Endothelial cell of umbilical vein (primary cell): ENCODE results near the gene PTTG2. TPM values are rescaled to one million over a fixed set of nuclear protein-coding genes. Genes with fewer than 3 reads are reported as not detected.

Experiments
- BruUV-seq: library from RNA; stranded (reverse); fragments of 400-500 nt; replicated peaks from 2 replicates; lab custom pipeline; 2021; lab: Mats Ljungman, UMichigan
- CTCF ChIA-PET: fragments of 300-600, 350-600 bp; sonication (Branson Sonifier 250); formaldehyde crosslinking; loops from one replicate; lab custom pipeline; 2021; ENCODE audit warnings: antibody characterized with exemption, inconsistent platforms; lab: Charles Lee
- POLR2A ChIA-PET: fragments of 300-600, 350-600 bp; sonication (Branson Sonifier 250); formaldehyde crosslinking; loops from one replicate; lab custom pipeline; 2021; ENCODE audit warnings: antibody characterized with exemption, inconsistent platforms; lab: Charles Lee
- DNase-seq: peaks from one replicate; pipeline ENCODE4 v3.0.0-alpha.2; 2011; ENCODE audit warnings: low read depth, low spot score
- FAIRE-seq: peaks from 2 replicates; lab custom pipeline; 2011; peaks lifted over from hg19 to GRCh38; lab: Jason Lieb, UNC
- H2AFZ ChIP-seq: 2 replicates; pipeline ENCODE4 v1.6.0; 2012; ENCODE audit warnings: low read depth, low read length, control low read depth, inconsistent platforms
- H3K27ac ChIP-seq: 2 replicates; pipeline ENCODE4 v1.5.1; 2011; ENCODE audit warnings: low read depth, mild to moderate bottlenecking, control low read depth, low read length, moderate library complexity; ENCODE audit not compliant: insufficient read depth
- H3K27me3 ChIP-seq, 2 experiments: 2 replicates each; pipeline versions ENCODE4 v1.6.0 to v1.6.1; 2011; ENCODE audit warnings: low read length in 2 of 2, mixed read lengths in 1 of 2; ENCODE audit not compliant: control insufficient read depth in 2 of 2, insufficient read depth in 2 of 2
- H3K36me3 ChIP-seq, 2 experiments: 2 replicates in 1 of 2; 3 replicates in 1 of 2; pipeline ENCODE4 v1.5.1; 2011; ENCODE audit warnings: low read length in 2 of 2, mild to moderate bottlenecking in 1 of 2, moderate library complexity in 1 of 2; ENCODE audit not compliant: control insufficient read depth in 2 of 2, insufficient read depth in 2 of 2; ENCODE audit errors: extremely low read depth in 1 of 2
- H3K4me1 ChIP-seq: 3 replicates; pipeline ENCODE4 v1.5.1; 2011; ENCODE audit warnings: mild to moderate bottlenecking, low read length; ENCODE audit not compliant: control insufficient read depth, insufficient read depth; ENCODE audit errors: extremely low read depth
- H3K4me2 ChIP-seq: 2 replicates; pipeline ENCODE4 v1.6.1; 2011; ENCODE audit warnings: low read length, control low read depth, mixed read lengths; ENCODE audit not compliant: insufficient read depth
- H3K4me3 ChIP-seq, 3 experiments: fragments of 200-600 bp in 1 of 3; sonication (generic), shearing (Covaris generic) in 1 of 3; replicated peaks in 1 of 3; 2 replicates each; pipeline ENCODE4 v1.5.1; 2011 to 2016; ENCODE audit warnings: control low read depth in 3 of 3, low read length in 3 of 3, mild to moderate bottlenecking in 2 of 3, inconsistent platforms in 1 of 3, low read depth in 1 of 3, moderate library complexity in 1 of 3; ENCODE audit not compliant: insufficient read depth in 1 of 3
- H3K79me2 ChIP-seq: 2 replicates; pipeline ENCODE4 v1.6.0; 2012; ENCODE audit warnings: low read length, inconsistent platforms; ENCODE audit not compliant: control insufficient read depth, insufficient read depth
- H3K9ac ChIP-seq: replicated peaks from 2 replicates; pipeline ENCODE3; 2011; ENCODE audit warnings: low read length, control low read depth; ENCODE audit not compliant: insufficient read depth; ENCODE audit errors: extremely low read depth
- H3K9me1 ChIP-seq: replicated peaks from 3 replicates; pipeline ENCODE4 v1.6.0; 2011; ENCODE audit warnings: mild to moderate bottlenecking, low read length; ENCODE audit not compliant: control insufficient read depth, insufficient read depth; ENCODE audit errors: extremely low read depth
- H3K9me3 ChIP-seq: replicated peaks from 2 replicates; pipeline ENCODE4 v1.5.1; 2012; ENCODE audit warnings: low read length, inconsistent platforms; ENCODE audit not compliant: control insufficient read depth, insufficient read depth
- H4K20me1 ChIP-seq: replicated peaks from 2 replicates; pipeline ENCODE3; 2011; ENCODE audit warnings: mild to moderate bottlenecking, low read length; ENCODE audit not compliant: control insufficient read depth, insufficient read depth; ENCODE audit errors: extremely low read depth
- CTCF ChIP-seq, 2 donors: IDR thresholded peaks; 1 replicate in 1 of 2; 2 replicates in 1 of 2; pipeline ENCODE4 v1.5.1; 2011; ENCODE audit warnings: low read length in 2 of 2, mild to moderate bottlenecking in 2 of 2, moderate library complexity in 2 of 2, control low read depth in 1 of 2, inconsistent platforms in 1 of 2, low read depth in 1 of 2; ENCODE audit not compliant: insufficient read depth in 1 of 2; ENCODE audit errors: extremely low read depth in 1 of 2
- EZH2 ChIP-seq: IDR thresholded peaks from 2 replicates; pipeline ENCODE4 v1.6.1; 2012; ENCODE audit warnings: borderline replicate concordance, low read depth, mild to moderate bottlenecking, moderate library complexity, low read length, inconsistent platforms; ENCODE audit not compliant: severe bottlenecking
- FOS ChIP-seq: IDR thresholded peaks from 2 replicates; pipeline ENCODE4 v1.6.1; 2011; ENCODE audit warnings: mild to moderate bottlenecking, low read length, moderate library complexity, borderline replicate concordance; ENCODE audit not compliant: insufficient read depth
- GATA2 ChIP-seq: IDR thresholded peaks from 2 replicates; pipeline ENCODE4 v1.7.0; 2011; ENCODE audit warnings: low read depth, mild to moderate bottlenecking, moderate library complexity, mixed read lengths, low read length; ENCODE audit not compliant: insufficient read length, insufficient read depth
- JUN ChIP-seq: IDR thresholded peaks from 2 replicates; pipeline ENCODE4 v1.6.1; 2011; ENCODE audit warnings: borderline replicate concordance, low read depth; ENCODE audit not compliant: insufficient read length, insufficient read depth
- MAX ChIP-seq: IDR thresholded peaks from 2 replicates; pipeline ENCODE4 v1.6.1; 2011; ENCODE audit not compliant: insufficient read depth, insufficient read length
- MYC ChIP-seq: IDR thresholded peaks from one replicate; pipeline ENCODE4 v1.6.1; 2011; ENCODE audit warnings: mild to moderate bottlenecking, low read depth, low read length
- POLR2A ChIP-seq: IDR thresholded peaks from 2 replicates; pipeline ENCODE4 v1.6.1; 2012; ENCODE audit warnings: low read depth, mild to moderate bottlenecking, control low read depth, low read length
- POLR2AphosphoS5 ChIP-seq: IDR thresholded peaks from 2 replicates; pipeline ENCODE4 v1.6.1; 2012; ENCODE audit warnings: low read depth, mild to moderate bottlenecking, control low read depth, low read length, moderate library complexity; ENCODE audit not compliant: insufficient read depth
- dilution Hi-C: fragments of 300-500 bp; cut with MboI; formaldehyde crosslinking; loops from one replicate; pipeline ENCODE4 v1.15.0; 2019; ENCODE audit warnings: low sequenced_read_pairs; ENCODE audit not compliant: extremely low pct_ligation_motif_present
- intact Hi-C: fragments of 100-400 bp; cut with micrococcal nuclease; formaldehyde crosslinking; loops from one replicate; pipeline ENCODE4 v1.10.0; 2022
- polyA plus RNA-seq, 4 experiments: library from polyadenylated mRNA; depleted of rRNA in 3 of 4; stranded (reverse) in 3 of 4; unstranded in 1 of 4; fragments of >200 nt; gene quantifications; 2 replicates each; pipeline versions ENCODE4 v1.2.1 to v1.2.3, GENCODE V29; 2011 to 2012; ENCODE audit warnings: missing spikeins in 1 of 4
- total RNA-seq: library from RNA; stranded (reverse); gene quantifications from 2 replicates; pipeline ENCODE4 v1.2.3, GENCODE V29; 2021

PTTG2 gene
- total and polyA plus RNA-seq, 2 donors (not counting 3 experiments of a cell fraction or from before 2014, with no cell fraction given) = not detected

GRCh38 chr4:38004062-38004461, 43.9 kb downstream of the PTTG2 start:
- Histone ChIP-seq H3K9me3 (no peaks in the 10 kb centered on the region), H3K4me3 (no peak overlapping the region), H3K9ac (no peak overlapping the region), H3K4me1 (no peaks in the 10 kb centered on the region), H3K27ac (no peak overlapping the region), H4K20me1 (no peaks in the 10 kb centered on the region), H3K9me1 (no peaks in the 10 kb centered on the region), H3K79me2 (peaks cover 2% of the 10 kb centered on the region), H3K27me3 (no peaks in the 10 kb centered on the region), H2AFZ (no peak overlapping the region), H3K36me3 (peaks cover 0 to 2% of the 10 kb centered on the region in 2 experiments), H3K4me2 (no peak overlapping the region)
- DNase-seq (no peak), FAIRE-seq (no peak)
- dilution Hi-C loops (no loop called here), intact Hi-C loops (no loop called here)
- ChIA-PET POLR2A (no interaction called here), CTCF (interaction anchor here (0.8 to 1.3 kb wide), 3 partner anchors 14 to 177 kb away, joined by 3 read pairs; partner anchors contain the start of gene PGM2)
- BruUV-seq = no TSS peak
- TF ChIP-seq POLR2A = no peak
- no peak for TF ChIP-seq POLR2AphosphoS5
- TF ChIP-seq JUN = no peak
- TF ChIP-seq MAX = no peak
- no peak for TF ChIP-seq EZH2
- TF ChIP-seq GATA2 = no peak
- no peak for TF ChIP-seq MYC
- no peak for TF ChIP-seq FOS
- TF ChIP-seq CTCF (IDR thresholded peaks at IDR 0.05; ENCODE audit: extremely low read depth in 1 of 2, insufficient read depth in 1 of 2, low read depth in 1 of 2, low read length in 2 of 2) = no peak
